ENCODE measurements around the gene EIF3A.

DNA sequence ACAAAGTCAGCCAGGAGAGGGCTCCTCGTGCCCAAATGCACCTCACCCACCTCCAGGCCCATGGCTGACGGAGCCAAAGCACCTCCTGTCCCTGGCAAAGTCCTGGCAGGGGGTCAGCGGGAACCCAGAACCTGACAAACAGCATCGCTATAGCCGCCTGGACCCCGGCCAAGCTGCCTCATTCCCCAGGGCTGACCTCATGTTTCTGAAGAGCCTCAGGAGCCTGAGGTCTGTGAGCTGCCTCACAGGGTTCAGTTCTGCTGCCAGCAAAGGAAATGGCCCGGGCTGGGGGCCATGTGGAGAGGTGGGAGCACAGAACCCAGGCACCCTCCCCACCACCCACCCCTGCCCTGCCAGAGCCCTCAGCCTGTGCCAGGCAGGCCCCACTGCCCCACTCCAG, 55.3 kb downstream of the EIF3A start:
- TF ChIP-seq POLR2AphosphoS5 (IDR thresholded peaks at IDR 0.05; ENCODE audit: low read depth, low read length) (no peak), POLR2A (IDR thresholded peaks at IDR 0.05; ENCODE audit: low read depth, low read length) (no peak)
